HG03432 (cell line): ENCODE measurements around the gene TAF9B.
"Not testable (repeated sequence)": the region's sequence is repeated elsewhere in the genome, so short reads cannot be mapped to it uniquely, and the experiment has no call there.

ENCODE experiments used
- ATAC-seq: cut with Tn5 transposase; IDR thresholded peaks from one replicate; pipeline ENCODE4 v1.9.1; 2021; ENCODE audit warnings: mild to moderate bottlenecking, moderate library complexity; ENCODE audit not compliant: unreplicated experiment

TAF9B gene

DNA sequence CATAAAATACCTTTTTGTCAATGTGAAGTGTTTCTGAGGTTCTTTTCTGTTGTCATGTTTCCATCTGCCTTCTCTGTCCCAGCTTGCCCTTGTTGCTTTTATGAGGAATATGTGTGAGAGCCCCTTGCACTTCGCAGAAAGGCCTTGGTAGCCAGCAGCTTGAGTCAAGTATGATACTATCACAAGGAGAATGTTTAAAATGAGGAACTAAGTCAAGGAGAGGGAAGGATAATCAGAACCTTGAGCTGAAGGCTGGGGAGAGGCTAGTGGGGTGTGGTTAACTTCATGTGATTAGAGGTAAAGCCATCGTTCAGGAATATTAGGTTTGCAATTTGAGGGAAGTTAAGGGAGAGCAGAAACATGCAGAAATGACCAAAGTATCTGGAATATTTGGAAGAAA, 22.7 kb downstream of the TAF9B start:
- ATAC-seq, result no peak

GRCh38 chrX:78116365-78116764, 23.1 kb downstream of the TAF9B start:
- no peak for ATAC-seq

DNA sequence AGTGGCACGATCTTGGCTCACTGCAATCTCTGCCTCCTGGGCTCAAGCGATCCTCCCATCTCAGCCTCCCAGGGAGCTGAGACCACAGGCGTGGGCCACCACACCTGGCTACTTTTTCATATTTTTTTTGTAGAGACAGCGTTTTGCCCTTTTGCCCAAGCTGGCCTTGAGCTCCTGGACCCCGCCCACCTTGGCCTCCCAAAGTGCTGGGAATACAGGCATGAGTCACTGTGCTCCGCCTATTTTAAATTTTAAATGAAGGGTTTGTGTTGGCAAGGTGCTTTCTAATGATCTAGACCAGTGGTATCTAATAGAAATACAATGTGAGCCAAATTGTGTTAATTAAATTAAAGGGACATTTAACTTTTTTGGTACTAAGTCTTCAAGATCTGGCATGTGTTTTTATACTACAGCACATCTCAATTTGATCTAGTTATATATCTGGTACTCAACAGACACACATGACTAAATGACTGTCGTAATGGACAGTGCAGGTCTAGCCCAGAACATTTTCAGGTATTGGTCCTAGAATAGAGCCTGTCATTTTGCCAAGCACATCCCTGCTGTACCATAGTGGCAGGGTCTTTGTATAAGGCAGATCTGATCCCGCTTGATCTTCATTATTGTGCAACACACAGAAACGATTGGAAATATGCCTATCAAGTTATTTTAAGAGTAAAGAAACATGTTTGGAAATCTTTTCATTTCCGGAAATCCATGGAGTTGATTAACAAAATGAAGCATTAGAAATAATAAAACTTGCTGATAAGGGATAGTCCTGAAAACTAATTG, 28.1 kb downstream of the TAF9B start:
- no peak for ATAC-seq

DNA sequence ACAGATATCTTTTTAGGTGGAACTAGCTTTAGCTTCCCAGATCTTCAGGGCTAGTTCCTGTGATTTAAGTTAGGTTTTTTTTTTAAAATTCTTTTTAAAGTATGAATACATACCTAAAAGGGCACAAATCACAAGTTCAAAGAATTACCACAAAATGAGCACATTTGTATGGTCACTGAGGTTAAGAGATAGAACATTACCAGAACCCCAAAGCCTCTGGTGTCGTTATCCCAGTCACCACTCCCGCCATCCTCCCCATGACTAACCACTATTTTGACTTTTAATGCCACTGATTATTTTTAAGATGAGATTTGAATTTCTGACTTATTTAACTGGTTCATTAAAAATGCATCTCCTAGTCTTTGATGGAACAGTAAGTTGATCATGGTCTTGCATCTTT, 30.0 kb downstream of the TAF9B start:
- ATAC-seq, result no peak

DNA sequence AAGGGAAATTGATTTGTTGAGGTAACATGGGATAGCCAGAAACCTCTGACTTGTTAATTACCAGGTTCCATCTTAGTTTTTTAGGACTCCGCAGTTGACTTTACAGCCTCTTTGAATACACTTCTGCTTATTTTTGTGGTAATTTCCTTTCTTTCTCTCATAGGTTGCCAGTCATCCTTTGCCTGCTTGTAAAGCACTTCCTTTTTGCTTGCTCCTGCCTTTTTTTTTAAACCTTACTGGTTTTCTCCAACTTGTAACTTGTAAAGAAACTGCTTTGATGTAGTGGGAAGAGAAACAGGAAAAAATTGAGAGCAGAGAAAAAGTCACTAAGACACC, 32.8 kb downstream of the TAF9B start:
- no peak for ATAC-seq

DNA sequence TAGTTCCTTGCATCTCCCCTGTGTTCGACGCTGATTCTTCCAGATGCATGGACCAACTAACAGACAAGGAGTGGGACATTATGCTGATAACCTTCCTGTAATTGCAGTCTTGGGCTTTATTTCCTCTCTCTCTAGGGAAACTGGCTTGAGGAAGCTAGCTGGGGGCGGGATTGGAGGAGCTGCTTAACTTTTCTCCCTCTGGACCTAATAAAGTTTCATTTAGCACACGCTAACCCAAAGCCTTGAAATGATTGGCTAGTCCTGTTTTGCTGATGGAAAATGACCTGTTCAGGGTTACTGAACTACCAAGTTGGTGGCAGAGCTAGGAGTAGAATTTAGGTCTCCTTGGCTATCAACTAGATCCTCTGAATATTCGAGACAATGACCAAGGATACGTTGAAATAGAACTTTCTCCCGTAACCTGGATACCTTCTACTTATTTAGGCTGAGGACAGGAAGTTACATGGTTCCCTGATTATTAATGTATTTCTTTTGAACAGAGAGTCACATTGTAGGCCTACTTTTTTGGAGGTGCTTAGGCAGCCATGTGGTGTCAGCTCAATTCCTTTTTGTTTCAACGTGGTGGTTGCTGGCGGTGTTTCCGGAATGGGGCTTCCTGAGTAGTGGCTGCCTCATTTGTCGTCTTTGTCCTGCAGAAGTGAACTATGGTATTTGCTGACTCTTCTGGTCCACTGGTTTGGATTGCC, 33.4 kb downstream of the TAF9B start:
- ATAC-seq, result no peak

DNA sequence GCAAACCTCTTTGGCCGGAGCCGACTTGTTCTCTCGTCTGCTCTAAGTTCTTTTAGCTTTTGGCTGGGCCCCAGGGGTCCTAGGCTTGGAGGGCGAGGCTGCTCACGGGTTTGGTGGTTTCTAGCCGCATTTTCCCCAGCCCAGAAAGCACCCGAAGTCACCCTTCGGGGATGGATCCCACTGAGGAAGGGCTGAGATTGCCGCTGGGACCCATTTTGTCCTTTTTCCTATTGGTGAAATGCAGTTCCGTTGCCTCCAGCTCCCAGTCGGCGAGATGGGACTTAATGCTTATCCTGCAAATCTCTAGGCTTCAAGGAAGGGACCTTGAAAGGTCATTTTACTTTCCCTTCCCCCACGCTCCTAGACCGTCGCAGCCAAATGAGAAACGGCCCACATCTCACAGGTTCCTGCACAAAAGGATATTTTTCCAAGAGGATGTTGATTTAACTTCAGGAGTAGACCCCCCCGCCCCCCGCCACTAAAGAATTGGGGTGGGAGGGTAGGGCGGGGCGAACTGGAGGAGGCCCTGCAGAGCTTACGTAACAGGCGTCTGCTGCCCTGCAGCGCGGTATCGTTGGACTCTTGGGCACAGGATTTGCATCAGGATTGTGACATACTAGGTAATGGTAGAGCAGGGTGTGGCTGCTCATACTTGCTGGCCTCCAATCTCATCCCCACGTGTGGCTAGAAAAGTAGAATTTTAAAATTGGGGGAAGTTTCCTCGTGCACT, 34.8 kb downstream of the TAF9B start:
- ATAC-seq, result peak; percentile 25

DNA sequence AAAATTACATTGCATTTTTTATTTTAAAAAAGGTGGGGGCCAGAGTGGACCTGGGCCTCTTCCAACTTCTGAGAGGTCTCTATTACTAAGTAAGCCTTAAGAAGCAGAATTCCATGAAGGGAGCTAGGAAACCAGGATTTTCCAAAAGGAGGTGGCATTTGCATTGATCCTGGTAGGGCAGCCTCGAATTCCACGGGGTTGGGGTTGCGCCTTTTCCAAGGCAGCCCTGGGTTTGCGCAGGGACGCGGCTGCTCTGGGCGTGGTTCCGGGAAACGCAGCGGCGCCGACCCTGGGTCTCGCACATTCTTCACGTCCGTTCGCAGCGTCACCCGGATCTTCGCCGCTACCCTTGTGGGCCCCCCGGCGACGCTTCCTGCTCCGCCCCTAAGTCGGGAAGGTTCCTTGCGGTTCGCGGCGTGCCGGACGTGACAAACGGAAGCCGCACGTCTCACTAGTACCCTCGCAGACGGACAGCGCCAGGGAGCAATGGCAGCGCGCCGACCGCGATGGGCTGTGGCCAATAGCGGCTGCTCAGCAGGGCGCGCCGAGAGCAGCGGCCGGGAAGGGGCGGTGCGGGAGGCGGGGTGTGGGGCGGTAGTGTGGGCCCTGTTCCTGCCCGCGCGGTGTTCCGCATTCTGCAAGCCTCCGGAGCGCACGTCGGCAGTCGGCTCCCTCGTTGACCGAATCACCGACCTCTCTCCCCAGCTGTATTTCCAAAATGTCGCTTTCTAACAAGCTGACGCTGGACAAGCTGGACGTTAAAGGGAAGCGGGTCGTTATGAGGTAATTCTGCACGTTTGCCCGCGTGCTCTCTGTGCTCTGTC, 35.6 kb downstream of the TAF9B start, which contains the start of gene PGK1:
TSS of gene PGK1 (plus strand) at position 626 of the 824 bp plus-strand sequence. CDS start at position 719, 93 bp downstream.
- peak; percentile 97 for ATAC-seq

GRCh38 chrX:78103001-78103622, 36.3 kb downstream of the TAF9B start:
- ATAC-seq, result no peak

DNA sequence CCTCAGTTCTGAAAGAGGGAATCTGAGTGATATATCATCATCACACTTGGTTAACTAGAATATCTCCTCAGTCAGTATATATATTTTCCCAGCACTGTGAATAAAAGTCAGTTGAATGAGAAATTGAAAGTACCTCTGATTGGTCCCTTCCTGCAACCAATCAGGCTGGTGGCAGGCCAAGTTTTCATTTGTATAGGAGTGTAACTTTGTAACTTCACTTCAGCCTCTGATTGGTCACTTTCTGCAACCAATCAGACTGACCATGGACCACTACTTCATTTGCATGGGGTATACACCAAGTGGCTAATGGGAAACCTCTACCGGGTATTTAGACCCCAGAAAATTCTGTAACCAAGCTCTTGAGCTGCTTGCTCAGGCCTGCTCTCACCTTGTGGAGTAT, 37.4 kb downstream of the TAF9B start:
- ATAC-seq, result no peak

- no peak for ATAC-seq
These were observed 41.3 kb downstream of the TAF9B start for GRCh38 chrX:78098108-78098507.

GRCh38 chrX:78092296-78092695, 47.2 kb downstream of the TAF9B start:
- ATAC-seq, result peak; percentile 96

GRCh38 chrX:78081413-78081812, 58.0 kb downstream of the TAF9B start:
- ATAC-seq, result not testable (repeated sequence)
